Hepatocyte (in vitro differentiated cells): ENCODE results near the gene TBX15.

Source experiments
- EZH2 ChIP-seq: fragments of 200-600 bp; sonication (generic); IDR thresholded peaks from 2 replicates; pipeline ENCODE4 v1.6.1; 2016; ENCODE audit warnings: antibody characterized with exemption, mild to moderate bottlenecking, borderline replicate concordance
- EZH2phosphoT487 ChIP-seq: fragments of 200-600 bp; sonication (generic); IDR thresholded peaks from one replicate; pipeline ENCODE4 v1.6.1; 2018; ENCODE audit warnings: antibody characterized with exemption, mild to moderate bottlenecking, low read depth, moderate library complexity; ENCODE audit not compliant: unreplicated experiment, severe bottlenecking
- TF ChIP-seq, protein P1 (sequence below): fragments of 200-600 bp; sonication (generic); IDR thresholded peaks from 2 replicates; pipeline ENCODE4 v1.5.1; 2016; ENCODE audit warnings: antibody characterized with exemption, mild to moderate bottlenecking; ENCODE audit not compliant: poor library complexity

DNA sequence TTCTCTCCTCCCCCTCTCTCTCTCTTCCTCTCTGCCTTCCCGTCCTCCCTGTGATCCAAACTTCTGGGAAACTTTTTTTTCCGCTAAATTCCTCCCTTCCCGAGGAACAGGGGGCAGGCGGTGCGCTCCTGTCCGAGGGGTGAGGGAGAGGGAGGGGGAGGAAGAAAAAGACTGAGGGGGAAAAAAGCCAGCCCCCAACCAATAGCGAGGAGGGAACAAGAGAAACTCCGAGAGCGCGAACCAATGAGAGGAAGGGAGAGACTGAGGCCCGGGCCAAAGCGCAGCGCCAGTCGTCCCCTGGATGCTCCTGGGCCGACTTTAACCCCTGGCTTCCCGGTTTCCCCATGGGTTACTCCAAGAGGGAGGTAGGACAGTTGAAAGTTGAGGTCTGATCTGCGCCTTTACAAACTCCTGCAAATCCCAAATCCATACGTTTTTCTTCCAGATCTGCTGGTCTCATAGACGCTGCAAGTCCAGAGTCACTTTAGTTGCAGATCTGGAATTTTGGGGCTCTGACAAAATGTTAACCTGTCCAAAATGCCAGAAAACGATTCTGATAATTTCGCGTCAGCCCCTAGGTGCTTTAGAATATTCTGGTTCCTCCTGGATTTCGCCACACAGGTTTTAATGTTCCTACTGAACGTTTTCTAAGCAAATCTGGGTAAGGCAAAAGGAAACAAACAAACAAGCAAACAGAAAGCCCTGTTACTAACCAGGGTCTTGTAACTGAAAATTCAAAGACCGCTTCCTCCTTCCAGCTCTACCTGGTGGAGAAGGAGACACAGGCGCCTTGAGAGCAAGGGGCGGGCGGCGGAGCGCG, at the start of gene TBX15:
- TF ChIP-seq, protein P1, sequence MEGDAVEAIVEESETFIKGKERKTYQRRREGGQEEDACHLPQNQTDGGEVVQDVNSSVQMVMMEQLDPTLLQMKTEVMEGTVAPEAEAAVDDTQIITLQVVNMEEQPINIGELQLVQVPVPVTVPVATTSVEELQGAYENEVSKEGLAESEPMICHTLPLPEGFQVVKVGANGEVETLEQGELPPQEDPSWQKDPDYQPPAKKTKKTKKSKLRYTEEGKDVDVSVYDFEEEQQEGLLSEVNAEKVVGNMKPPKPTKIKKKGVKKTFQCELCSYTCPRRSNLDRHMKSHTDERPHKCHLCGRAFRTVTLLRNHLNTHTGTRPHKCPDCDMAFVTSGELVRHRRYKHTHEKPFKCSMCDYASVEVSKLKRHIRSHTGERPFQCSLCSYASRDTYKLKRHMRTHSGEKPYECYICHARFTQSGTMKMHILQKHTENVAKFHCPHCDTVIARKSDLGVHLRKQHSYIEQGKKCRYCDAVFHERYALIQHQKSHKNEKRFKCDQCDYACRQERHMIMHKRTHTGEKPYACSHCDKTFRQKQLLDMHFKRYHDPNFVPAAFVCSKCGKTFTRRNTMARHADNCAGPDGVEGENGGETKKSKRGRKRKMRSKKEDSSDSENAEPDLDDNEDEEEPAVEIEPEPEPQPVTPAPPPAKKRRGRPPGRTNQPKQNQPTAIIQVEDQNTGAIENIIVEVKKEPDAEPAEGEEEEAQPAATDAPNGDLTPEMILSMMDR: no peak
- TF ChIP-seq EZH2phosphoT487: peak; percentile 61
- peak; percentile 73 for TF ChIP-seq EZH2
